HG03469 (cell line): ENCODE data around the gene RHOA.
"Not testable (repeated sequence)": the region's sequence is repeated elsewhere in the genome, so short reads cannot be mapped to it uniquely, and the experiment has no call there.

Source experiments
- ATAC-seq: cut with Tn5 transposase; IDR thresholded peaks from one replicate; pipeline ENCODE4 v1.9.1; 2021; ENCODE audit warnings: mild to moderate bottlenecking, moderate library complexity, moderate number of reproducible peaks; ENCODE audit not compliant: unreplicated experiment

The RHOA gene

DNA sequence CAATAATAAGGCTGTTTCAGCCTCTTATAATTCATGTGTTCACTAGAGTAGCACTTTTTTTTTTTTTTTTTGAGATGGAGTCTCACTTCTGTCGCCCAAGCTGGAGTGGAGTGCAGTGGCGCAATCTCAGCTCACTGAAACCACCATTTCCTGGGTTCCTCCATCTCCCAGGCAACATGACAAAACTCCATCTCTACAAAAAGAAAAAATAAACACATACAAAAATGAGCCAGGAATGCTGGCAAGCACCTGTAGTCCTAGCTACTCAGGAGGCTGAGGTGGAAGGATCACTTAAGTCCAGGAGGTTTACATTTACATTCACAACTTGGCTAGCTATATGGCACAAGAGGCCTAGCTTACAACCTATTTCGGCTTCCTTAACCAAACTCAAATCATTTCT, 78.7 kb downstream of the RHOA start:
- ATAC-seq: no peak

DNA sequence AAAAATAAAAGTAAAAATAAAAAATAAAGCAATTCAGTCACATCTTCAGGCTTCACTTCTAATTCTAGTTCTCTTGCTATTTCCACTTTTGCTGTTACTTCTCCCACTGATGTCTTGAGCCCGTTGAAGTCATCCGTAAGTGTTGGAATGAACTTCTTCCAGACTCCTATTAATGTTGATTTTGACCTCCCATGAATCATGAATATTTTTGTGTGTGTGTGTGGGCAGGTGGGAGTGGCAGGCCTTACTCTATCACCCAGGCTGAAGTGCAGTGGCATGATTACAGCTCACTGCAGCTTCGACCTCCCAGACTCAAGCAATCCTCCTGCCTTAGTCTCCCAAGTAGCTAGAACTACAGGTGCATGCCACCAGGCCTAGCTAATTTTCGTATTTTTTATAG, 82.6 kb downstream of the RHOA start:
- ATAC-seq: no peak

DNA sequence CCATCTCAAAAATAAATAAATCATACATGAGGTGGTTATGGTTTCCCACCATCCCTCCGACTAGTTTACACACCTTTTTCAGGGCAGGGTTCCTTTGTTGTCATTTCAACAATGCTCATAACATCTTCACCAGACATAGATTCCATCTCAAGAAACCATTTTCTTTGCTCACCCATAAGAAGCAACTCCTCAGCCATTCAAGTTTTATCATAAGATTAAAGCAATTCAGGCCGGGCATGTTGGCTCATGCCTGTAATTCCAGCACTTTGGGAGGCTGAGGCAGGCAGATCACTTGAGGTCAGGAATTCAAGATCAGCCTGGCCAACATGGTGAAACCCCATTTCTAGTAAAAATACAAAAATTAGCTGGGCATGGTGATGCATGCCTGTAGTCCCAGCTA, 83.4 kb downstream of the RHOA start:
- ATAC-seq: not testable (repeated sequence)

DNA sequence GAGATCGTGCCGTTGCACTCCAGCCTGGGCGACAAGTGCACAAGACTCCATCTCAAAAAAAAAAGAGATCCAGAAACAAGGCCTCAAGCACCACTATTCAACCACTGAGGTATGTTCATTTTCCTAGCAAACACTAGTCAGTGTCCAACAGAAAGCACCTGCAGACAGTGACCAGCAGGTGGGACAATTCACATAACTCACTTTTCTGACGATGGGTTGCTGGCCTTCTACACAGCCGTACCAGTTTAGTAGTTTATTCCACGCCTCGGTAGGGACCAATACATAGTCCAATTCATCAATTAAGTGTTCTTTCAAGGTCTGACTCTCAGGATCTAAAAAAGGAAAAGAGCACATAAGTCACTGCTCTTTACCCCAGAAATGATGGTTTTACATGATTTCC, 84.3 kb downstream of the RHOA start:
- no peak for ATAC-seq

DNA sequence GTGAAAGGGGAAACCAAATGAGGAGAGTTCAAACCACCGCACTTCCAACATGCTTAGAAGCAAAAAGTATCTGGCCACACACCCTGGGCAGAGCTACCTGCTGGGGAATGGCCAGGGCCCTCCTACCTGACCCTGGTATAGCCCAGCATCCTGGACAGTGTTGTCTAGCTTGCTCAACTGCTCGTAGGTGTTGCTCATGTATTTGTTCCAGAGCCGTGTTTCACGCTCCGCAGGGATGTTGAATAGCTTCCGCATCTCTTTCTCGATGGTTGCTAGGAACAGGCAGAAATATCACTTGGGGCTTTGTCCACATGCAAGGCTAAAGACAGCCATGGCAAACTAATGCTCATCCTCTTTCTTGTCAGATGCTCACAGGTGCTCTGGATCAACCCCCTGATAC, 87.0 kb downstream of the RHOA start:
- no peak for ATAC-seq

DNA sequence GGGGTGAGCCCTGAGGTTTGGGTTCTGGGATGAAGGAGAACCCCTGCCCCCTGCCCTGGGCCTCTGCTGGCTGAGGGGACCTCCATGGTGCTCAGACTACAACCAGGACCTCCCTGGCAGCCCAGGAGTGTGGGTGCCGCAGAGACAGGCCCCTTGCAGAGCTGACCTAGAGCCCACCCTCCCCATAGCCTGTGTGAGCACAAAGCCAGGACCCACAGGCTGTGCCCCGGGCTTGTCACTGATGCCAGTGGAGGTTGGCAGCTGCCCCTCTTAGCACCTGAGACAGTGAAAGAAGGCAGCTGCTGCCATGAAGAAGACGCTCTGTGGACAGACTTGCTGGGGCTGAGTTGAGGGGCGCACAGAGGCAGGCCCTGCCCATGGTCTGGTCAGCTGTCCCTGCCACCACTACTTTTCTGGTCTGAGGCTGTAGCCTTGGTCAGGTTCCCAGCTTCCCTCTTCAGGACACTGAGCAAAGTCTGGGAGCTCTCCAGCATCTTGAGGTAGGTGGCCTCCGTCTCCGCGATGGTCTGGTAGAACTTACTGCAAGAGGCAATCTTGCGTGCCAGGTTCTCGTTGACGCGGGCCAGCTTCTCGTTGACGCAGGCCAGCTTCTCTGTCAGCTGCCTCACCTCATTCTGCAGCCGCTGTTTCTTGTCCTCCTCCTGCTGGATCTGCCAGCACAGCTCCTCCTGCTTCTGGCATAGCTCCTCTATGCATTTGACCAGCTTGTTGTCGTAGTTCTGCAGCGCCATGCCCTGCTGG, 94.9 kb downstream of the RHOA start:
- no peak for ATAC-seq

DNA sequence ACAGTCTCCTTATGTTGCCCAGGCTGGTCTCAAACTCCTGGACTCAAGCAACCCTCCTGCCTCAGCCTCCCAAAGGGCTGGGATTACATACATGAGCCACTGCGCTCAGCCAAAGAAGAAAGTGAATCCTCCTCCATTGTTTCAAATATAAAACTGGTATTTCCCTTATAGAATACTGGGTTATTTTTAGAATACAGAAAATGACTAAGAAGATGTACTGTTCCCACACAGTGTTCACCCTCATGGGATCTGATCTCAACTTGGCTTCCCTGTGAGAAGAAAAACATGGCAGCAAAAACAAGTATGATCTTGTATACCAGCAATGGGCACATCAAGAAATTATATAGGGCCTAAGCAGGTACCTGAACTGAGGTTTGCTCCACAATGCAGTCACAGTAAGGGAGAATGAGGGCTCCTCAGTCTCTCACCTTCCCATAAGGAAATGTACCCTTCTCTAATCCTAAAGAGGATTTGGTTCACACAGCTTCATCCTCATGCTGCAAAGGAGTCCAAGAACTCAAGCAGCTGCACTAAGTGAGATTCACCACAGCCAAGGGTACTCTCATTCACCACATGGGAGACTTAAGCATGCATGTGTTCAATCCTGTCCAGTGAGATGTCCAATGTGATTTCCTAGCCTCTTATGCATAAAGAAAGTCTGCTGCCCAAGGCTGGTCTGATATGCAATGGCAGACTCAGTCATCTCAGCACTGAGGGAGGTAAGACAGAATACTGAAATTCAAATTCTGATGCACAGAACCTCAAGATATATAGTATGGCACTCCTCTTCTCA, 97.7 kb downstream of the RHOA start:
- no peak for ATAC-seq

DNA sequence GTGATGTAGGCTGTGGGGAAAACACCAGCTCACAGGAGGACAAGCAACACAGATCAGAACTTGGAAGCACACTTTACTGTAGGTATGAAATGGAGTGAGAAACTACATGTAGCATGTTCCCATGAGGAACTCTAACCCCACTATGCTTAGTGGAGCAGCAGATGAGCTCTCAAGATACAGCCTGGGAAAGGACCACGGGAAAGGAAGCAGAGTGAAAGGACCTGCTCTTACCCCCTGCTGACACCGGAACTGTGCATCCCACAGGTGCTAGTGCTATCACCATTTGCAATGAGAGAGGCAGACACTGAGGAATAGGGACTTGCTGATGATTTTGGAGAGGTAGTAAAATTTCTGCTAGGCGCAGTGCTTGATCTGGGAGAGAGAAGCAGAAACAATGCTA, 100.5 kb downstream of the RHOA start:
- ATAC-seq: no peak

DNA sequence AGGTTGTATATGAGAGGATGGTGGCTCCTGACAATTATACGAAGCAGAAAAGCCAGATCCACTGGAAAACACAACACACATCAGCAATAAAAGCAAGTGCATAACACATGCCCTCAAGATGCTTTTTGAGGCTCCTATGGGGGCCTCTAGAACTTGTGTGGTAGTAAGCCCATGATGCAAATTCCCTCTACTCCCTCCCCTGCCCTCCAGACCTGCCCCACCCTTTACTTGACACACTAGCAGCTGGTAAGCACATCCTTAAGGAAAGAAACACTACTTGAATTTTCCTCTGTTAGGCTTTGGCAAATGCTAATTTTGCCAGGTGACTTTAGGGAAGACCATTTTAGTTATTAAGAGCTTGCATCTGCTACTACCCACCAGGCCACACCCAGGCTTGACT, 101.1 kb downstream of the RHOA start:
- ATAC-seq: no peak
